HG02885 (cell line): ENCODE data around the gene ABHD17B.

Experiments
- ATAC-seq: cut with Tn5 transposase; IDR thresholded peaks from one replicate; pipeline ENCODE4 v1.9.1; 2021; ENCODE audit warnings: mild to moderate bottlenecking; ENCODE audit not compliant: unreplicated experiment, poor library complexity

Gene ABHD17B

DNA sequence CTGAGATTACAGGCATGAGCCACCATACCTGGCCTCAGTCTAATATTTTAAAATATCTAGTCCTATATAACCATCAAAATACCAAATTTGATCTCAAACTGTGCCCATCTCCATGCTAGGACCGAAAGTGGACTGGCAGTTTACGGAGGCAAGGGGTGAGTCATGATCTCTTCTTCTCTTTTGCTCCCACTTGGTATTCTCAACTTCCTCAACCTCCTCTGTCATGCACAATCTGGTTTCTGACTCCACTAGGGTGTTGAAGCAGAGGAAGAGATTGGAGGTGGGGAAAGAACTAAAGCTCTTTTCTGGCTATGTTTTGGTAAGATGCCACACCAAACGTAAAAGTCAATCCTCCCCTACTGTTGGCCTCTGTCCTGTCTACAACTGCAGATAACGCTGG is 86.7 kb downstream of the ABHD17B start:
- no peak for ATAC-seq

DNA sequence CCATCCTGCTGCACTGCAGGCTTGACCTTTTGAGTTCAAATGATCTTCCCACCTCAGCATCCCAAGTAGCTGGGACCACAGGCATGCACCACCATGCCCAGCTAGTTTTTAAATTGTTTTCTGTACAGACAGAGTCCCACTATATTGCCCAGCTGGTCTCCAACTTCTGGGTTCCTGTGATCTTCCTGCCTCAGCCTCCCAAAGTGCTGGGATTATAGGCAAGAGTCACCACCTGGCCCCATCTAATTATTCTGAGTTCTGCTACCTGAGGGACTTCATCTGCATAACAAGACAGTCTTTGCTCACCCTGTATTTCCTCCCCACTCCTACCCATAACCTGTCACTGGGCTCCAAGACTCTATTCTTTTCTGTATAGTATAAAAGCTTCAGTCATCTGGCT is 88.1 kb downstream of the ABHD17B start:
- ATAC-seq: no peak

DNA sequence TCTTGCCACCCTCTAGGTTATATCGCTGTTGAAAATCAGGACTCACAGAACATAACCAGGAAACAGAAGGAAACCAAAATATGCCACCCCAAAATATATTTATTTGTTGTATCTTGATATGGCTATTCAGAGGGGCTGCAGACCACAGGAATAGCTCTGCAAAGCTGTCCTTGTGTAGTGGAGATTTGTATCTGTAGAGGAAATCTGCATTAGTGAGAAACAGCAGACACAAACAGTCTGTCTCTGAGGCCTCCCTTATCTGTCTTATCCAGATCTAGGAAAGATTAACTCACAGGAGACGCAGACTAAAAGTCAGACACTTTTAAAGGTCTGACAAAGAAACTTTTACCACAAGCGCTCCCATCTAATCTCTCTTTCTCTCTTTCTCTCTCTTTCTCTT is 88.5 kb downstream of the ABHD17B start:
- no peak for ATAC-seq

DNA sequence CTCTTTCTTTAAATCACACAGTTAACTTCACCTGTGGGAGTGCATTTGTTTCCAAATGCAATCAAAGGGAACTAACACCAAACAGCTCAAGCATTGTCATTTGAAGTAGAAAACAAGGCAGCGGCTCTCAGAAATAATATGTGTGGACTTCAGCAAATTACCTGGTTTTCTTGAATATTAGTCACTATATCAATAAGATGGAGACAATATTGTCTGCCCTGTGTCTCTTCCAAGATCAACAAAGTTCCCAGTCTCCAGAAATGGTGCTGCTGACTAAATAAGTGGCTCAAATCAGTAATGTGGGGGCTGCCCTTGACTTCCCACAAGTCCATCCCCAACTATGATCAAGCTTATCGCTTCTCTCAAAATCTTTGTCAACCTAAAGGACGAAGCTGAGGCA is 89.6 kb downstream of the ABHD17B start:
- no peak for ATAC-seq

DNA sequence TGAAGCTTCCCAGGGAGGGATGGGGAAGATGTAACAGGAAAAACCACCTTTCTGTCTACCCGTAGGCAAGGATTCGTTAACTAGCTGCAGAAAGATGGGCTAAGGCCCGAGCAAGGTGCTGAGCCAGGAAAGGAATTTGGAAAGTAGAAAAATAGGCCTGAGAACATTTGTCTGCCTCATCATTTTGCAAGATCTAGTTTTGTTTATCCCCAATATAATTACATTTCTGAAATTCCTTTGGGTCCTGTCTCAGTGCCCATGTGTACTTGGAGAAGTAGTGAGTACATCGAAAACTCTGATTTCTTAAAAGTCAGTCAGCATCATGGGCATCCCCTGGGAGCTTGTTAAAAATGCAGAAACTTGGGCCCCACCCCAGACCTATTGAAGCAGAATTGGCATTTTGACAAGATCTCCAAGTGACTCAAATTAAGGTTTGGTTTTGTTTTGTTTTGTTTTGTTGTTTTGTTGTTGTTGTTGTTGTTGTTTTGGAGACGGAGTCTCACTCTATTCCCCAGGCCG is 90.5 kb downstream of the ABHD17B start:
- ATAC-seq: no peak

DNA sequence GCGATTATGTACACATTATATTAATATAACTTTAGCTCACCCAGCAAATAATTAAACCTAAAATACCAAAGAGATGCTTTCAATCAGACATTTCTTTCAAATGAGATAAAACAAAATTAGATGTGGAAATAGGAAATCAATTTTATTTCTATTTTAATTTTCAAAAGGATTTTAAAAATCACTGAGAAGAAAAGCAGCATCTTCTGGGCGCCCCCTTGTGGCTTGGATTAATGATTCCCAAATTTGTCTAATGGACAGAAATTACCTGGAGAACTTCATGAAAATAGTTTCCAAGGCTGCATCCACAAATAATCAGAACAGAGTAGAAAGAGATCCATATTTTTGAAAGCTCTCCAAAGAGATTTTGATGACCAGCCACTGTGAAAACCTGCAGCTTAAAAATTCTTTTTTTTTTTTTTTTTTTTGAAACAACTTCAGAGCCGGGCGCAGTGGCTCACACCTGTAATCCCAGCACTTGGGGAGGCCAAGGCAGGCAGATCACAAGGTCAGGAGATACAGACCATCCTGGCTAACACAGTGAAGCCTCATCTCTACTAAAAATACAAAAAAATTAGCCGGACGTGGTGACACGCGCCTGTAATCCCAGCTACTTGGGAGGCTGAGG is 91.8 kb downstream of the ABHD17B start:
- no peak for ATAC-seq

DNA sequence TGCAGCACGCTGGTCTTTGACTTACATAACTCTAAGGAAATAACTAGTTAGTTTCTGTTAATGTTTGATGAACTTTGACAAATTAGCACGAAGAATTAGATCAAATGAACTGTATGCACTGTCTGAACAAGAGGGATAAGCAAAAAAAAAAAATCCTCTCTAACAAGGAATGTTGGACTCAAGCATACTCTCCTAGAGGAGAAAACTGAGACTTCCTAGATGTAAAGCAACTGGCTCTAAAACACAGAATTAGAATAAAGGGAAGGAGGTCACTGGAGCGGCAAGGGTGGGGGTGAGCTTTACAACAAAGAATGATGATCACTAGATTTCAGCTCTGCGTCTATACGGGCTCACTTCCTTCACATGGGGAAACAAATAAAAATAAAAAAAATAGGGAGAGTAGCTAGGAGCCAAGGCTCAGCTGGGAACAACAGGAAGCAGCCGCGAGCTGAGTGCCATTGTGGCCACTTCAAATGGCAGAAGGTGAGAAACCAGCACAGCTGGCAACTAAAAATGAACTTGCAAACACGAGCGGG is 94.0 kb downstream of the ABHD17B start:
- ATAC-seq: no peak
